IPS DF 4.7 (cell line): ENCODE results near the gene ASCC1.

ENCODE experiments used
- DNase-seq: peaks from one replicate; pipeline ENCODE4 v3.0.0-alpha.2; 2013; ENCODE audit warnings: low spot score; ENCODE audit errors: extremely low read depth

The ASCC1 gene

DNA sequence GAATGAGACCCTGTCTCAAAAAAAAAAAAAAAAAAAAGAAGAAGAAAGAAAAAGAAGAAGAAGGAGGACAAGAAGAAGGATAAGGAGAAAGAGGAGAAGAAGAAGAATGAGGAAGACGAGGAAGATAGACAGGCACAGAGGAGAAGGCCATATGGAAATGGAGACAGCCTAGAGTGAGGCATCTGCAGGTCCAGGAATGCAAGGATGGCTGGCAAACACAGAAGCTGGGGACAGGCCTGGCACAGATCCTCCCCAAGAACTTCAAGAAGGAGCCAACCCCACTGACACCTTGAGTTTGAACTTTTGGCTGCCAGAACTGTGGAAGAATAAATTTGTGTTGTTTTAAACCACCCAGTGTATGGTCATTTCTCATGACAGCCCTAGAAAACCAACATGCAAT lies 166.6 kb downstream of the ASCC1 start:
- no peak for DNase-seq

DNA sequence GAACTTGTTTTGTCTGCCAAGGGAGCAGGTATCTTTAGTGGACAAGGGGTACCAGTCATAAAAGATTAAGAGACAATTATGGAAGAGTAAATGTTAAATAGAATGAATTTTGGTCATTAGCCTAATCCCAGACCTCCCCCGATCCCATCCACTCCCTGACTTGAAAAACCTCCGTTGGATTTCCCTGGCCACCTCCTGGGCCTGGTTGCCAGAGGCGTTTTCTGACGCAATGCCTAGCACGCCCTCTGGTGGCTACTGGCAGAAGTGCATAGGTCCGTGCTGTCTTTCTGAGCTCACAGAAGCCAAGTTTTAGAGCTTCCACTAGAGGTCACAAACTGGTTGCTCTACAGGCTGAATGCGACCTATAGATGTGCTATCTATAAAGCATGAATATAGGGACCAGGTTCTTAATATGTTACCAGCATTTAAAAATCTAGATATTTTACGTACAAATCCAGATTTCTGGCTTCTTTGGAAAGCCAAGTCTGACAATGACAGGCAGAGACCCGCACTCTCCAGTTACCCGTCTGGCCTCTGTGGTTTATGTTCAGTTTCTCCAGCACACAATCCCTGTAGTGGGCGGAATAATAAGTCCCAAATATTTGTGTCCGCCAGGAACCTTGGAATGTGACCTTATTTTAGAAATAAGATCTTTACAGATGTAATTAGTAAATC lies 167.5 kb downstream of the ASCC1 start:
- DNase-seq: peak; percentile 87
